Astrocyte (in vitro differentiated cells and primary cell): ENCODE data around the gene CD44.

Experiments
- EZH2 ChIP-seq: IDR thresholded peaks from 2 replicates; pipeline ENCODE4 v1.6.1; 2012; ENCODE audit warnings: mild to moderate bottlenecking, low read length, inconsistent platforms; ENCODE audit not compliant: insufficient read depth
- TF ChIP-seq, protein P1 (sequence below): IDR thresholded peaks from 2 replicates; pipeline ENCODE4 v1.5.1; 2011; ENCODE audit warnings: low read depth, mild to moderate bottlenecking, inconsistent platforms, low read length, moderate library complexity; ENCODE audit not compliant: insufficient read depth

DNA sequence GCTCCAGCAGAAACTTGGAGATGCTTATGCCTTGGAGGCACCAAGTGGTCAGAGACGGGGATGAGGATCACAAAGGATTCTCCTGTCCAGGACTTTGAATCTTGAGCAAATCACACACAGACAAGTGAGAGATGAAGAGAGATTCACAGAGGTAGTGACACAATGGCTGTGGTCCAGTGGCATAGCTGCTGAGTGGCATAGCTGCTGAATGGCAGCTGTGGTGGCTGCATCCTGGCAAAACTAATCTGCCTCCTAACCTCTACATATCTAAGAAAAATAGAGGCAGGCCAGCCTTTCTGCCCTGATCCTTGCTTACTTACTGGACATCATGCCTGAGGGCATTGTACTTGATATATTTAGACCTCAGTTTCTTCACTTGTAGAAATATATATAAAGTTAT lies 102.6 kb downstream of the CD44 start:
- TF ChIP-seq, protein P1, sequence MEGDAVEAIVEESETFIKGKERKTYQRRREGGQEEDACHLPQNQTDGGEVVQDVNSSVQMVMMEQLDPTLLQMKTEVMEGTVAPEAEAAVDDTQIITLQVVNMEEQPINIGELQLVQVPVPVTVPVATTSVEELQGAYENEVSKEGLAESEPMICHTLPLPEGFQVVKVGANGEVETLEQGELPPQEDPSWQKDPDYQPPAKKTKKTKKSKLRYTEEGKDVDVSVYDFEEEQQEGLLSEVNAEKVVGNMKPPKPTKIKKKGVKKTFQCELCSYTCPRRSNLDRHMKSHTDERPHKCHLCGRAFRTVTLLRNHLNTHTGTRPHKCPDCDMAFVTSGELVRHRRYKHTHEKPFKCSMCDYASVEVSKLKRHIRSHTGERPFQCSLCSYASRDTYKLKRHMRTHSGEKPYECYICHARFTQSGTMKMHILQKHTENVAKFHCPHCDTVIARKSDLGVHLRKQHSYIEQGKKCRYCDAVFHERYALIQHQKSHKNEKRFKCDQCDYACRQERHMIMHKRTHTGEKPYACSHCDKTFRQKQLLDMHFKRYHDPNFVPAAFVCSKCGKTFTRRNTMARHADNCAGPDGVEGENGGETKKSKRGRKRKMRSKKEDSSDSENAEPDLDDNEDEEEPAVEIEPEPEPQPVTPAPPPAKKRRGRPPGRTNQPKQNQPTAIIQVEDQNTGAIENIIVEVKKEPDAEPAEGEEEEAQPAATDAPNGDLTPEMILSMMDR: no peak
- no peak for TF ChIP-seq EZH2
